Measurements from ENCODE around the gene SENP3. TPM values are rescaled to one million over a fixed set of nuclear protein-coding genes. Genes with fewer than 3 reads are reported as not detected.

SENP3 gene
- total and polyA plus RNA-seq, 2 donors (not counting 3 experiments of a cell fraction or from before 2014, with no cell fraction given), result 63.4 to 96.5 TPM

DNA sequence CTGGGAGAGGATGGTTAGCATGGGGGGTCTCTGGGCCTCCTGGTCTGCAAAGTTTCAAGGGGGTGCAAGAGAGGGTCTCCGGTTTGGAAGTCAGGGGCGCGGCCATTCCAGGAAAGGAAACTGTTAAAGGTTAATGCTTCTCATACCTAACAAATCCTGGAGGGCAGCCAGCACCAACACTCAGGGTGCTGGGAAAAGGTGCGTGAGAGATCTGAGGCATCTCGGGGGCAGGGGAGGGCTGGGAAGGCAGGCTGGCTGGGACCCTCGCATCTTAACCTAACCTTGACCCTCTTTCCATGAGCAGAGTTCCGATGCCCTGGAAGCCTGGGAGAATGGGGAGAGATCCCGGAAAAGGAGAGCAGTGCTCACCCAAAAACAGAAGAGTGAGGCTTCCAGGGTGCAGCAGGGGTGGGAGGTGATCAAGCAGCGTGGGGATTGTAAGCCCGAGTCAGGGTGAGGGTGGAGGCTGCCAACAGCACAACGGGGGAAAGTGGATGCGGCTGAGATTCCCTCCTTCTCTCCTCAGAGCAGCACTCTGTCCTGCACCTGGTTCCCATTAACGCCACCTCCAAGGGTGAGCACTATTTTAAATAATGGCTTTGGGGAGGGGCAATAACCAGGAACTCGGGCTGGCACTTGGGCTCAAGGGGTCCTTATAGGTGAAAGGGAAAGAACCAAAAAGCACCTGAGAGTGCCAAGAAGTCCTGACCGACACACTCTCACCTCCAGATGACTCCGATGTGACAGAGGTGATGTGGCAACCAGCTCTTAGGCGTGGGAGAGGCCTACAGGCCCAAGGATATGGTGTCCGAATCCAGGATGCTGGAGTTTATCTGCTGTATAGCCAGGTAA is 2.2 kb upstream of the SENP3 start:
- no peak overlapping the region for H3K4me2 ChIP-seq (ENCODE audit: insufficient read depth, low read length)
- H3K9ac ChIP-seq (replicated peaks; ENCODE audit: extremely low read depth, insufficient read depth, low read length), result no peak overlapping the region
- H3K4me3 ChIP-seq (replicated peaks in 1 of 3; ENCODE audit: insufficient read depth in 1 of 3, low read depth in 1 of 3, low read length in 3 of 3), result no peak overlapping the region
- intact Hi-C loops (cut with micrococcal nuclease), result loop anchor here (2.0 kb wide), 4 partner anchors 37 to 165 kb away; partner anchors contain the start of genes FXR2, PLSCR3 and TMEM256
- H4K20me1 ChIP-seq (replicated peaks; ENCODE audit: control insufficient read depth, extremely low read depth, insufficient read depth, low read length), result no peaks in the 10 kb centered on the region
- H3K36me3 ChIP-seq (ENCODE audit: control insufficient read depth in 2 of 2, extremely low read depth in 1 of 2, insufficient read depth in 2 of 2, low read length in 2 of 2), result peaks cover 1 to 2% of the 10 kb centered on the region in 2 experiments
- TF ChIP-seq, protein P1, sequence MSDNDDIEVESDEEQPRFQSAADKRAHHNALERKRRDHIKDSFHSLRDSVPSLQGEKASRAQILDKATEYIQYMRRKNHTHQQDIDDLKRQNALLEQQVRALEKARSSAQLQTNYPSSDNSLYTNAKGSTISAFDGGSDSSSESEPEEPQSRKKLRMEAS (IDR thresholded peaks at IDR 0.05; ENCODE audit: insufficient read depth, insufficient read length), result no peak
- no peak for TF ChIP-seq MYC (IDR thresholded peaks at IDR 0.05; ENCODE audit: low read depth, low read length)
- TF ChIP-seq, protein P2, sequence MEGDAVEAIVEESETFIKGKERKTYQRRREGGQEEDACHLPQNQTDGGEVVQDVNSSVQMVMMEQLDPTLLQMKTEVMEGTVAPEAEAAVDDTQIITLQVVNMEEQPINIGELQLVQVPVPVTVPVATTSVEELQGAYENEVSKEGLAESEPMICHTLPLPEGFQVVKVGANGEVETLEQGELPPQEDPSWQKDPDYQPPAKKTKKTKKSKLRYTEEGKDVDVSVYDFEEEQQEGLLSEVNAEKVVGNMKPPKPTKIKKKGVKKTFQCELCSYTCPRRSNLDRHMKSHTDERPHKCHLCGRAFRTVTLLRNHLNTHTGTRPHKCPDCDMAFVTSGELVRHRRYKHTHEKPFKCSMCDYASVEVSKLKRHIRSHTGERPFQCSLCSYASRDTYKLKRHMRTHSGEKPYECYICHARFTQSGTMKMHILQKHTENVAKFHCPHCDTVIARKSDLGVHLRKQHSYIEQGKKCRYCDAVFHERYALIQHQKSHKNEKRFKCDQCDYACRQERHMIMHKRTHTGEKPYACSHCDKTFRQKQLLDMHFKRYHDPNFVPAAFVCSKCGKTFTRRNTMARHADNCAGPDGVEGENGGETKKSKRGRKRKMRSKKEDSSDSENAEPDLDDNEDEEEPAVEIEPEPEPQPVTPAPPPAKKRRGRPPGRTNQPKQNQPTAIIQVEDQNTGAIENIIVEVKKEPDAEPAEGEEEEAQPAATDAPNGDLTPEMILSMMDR (IDR thresholded peaks at IDR 0.05; ENCODE audit: extremely low read depth in 1 of 2, insufficient read depth in 1 of 2, low read depth in 1 of 2, low read length in 2 of 2), result no peak
- TF ChIP-seq EZH2 (IDR thresholded peaks at IDR 0.05; ENCODE audit: borderline replicate concordance, low read depth, low read length, severe bottlenecking), result no peak
- TF ChIP-seq POLR2AphosphoS5 (IDR thresholded peaks at IDR 0.05; ENCODE audit: insufficient read depth, low read depth, low read length), result no peak
- no peak for TF ChIP-seq POLR2A (IDR thresholded peaks at IDR 0.05; ENCODE audit: low read depth, low read length)
- TF ChIP-seq JUN (IDR thresholded peaks at IDR 0.05; ENCODE audit: borderline replicate concordance, insufficient read depth, insufficient read length, low read depth), result no peak
- no peak for TF ChIP-seq GATA2 (IDR thresholded peaks at IDR 0.05; ENCODE audit: insufficient read depth, insufficient read length, low read depth, low read length)
- no peak for TF ChIP-seq FOS (IDR thresholded peaks at IDR 0.05; ENCODE audit: borderline replicate concordance, insufficient read depth, low read length)
- peaks cover 36% of the 10 kb centered on the region for H3K4me1 ChIP-seq (ENCODE audit: control insufficient read depth, extremely low read depth, insufficient read depth, low read length)
- FAIRE-seq (no peak), DNase-seq (ENCODE audit: low read depth, low spot score) (no peak)
- H3K27ac ChIP-seq (ENCODE audit: insufficient read depth, low read depth, low read length), result no peak overlapping the region
- no peak overlapping the region for H2AFZ ChIP-seq (ENCODE audit: low read depth, low read length)
- dilution Hi-C loops (cut with MboI; ENCODE audit: extremely low pct_ligation_motif_present, low sequenced_read_pairs), result no loop called here
- BruUV-seq (replicated peaks), result no TSS peak
- POLR2A ChIA-PET, result interaction anchor here (0.6 to 1.8 kb wide), 6 partner anchors 20 to 312 kb away, joined by 3 to 7 read pairs (median 3); partner anchors contain the start of genes CD68 and POLR2A
- H3K9me3 ChIP-seq (replicated peaks; ENCODE audit: control insufficient read depth, insufficient read depth, low read length), result no peaks in the 10 kb centered on the region
- no peaks in the 10 kb centered on the region for H3K27me3 ChIP-seq (ENCODE audit: control insufficient read depth in 2 of 2, insufficient read depth in 2 of 2, low read length in 2 of 2)
- no peaks in the 10 kb centered on the region for H3K9me1 ChIP-seq (replicated peaks; ENCODE audit: control insufficient read depth, extremely low read depth, insufficient read depth, low read length)
- CTCF ChIA-PET, result interaction anchor here (0.6 to 6.7 kb wide), 48 partner anchors 8 to 514 kb away, joined by 3 to 314 read pairs (median 7); partner anchors contain the start of genes CD68, CHRNB1, FGF11 and MPDU1
- H3K79me2 ChIP-seq (ENCODE audit: control insufficient read depth, insufficient read depth, low read length), result peaks cover 27% of the 10 kb centered on the region
